Testis (tissue), 3 donors: ENCODE measurements around the gene REEP2. TPM values are rescaled to one million over a fixed set of nuclear protein-coding genes. Genes with fewer than 3 reads are reported as not detected.

ENCODE experiments used
- DNase-seq: peaks from one replicate; pipeline ENCODE4 v3.0.0-alpha.2; 2019
- H3K27ac ChIP-seq, 2 donors: fragments of 200-600 bp; sonication (generic); one replicate each; pipeline ENCODE4 v1.5.1; 2019
- H3K27me3 ChIP-seq: fragments of 200-600 bp; sonication (generic); one replicate; pipeline ENCODE4 v1.5.1; 2019
- H3K36me3 ChIP-seq: fragments of 200-600 bp; sonication (generic); one replicate; pipeline ENCODE4 v1.5.1; 2017; ENCODE audit warnings: low read depth; ENCODE audit errors: missing control alignments
- H3K4me1 ChIP-seq: fragments of 200-600 bp; sonication (generic); one replicate; pipeline ENCODE4 v1.5.1; 2019
- H3K4me3 ChIP-seq, 2 donors: fragments of 200-600 bp; sonication (generic); one replicate each; pipeline ENCODE4 v1.5.1; 2017 to 2019
- H3K9me3 ChIP-seq: fragments of 200-600 bp; sonication (generic); one replicate; pipeline ENCODE4 v1.5.1; 2017
- POLR2A ChIP-seq: fragments of 450-650 bp; IDR thresholded peaks from one replicate; pipeline ENCODE4 v1.6.1; 2017; ENCODE audit warnings: antibody characterized with exemption, mild to moderate bottlenecking, moderate library complexity
- WGBS, 2 donors: methylation state at CpG; one replicate each; pipeline ENCODE4 v1.1.5; 2018; 5-methylcytosine and 5-hydroxymethylcytosine counted together
- intact Hi-C: fragments of 100-400 bp; cut with DNase I; formaldehyde crosslinking; loops from one replicate; pipeline ENCODE4 v1.15.1; 2023; ENCODE audit warnings: low total_unique reads
- polyA plus RNA-seq: library from polyadenylated mRNA; stranded (reverse); fragments of 350-450 nt; fragmentation: Illumina TruSeq; extraction: RNeasy Lipid Tissue Mini Kit (QIAGEN cat#74804); gene quantifications from one replicate; pipeline ENCODE4 v1.2.3, GENCODE V29; 2014; ENCODE audit warnings: low read depth, low replicate concordance; ENCODE audit not compliant: insufficient read depth
- total RNA-seq, 2 donors: library from RNA; depleted of rRNA; stranded (reverse); fragments of >200 nt; gene quantifications; one replicate each; pipeline ENCODE4 v1.2.3, GENCODE V29; 2016
- TF ChIP-seq, protein P1 (sequence below), 3 experiments: fragments of 450-650 bp in 2 of 3; fragments of 200-600 bp in 1 of 3; sonication (generic) in 1 of 3; IDR thresholded peaks; one replicate each; pipeline ENCODE4 v1.5.1; 2016 to 2019; ENCODE audit warnings: antibody characterized with exemption in 3 of 3, mild to moderate bottlenecking in 2 of 3, moderate library complexity in 1 of 3

REEP2 gene
- total and polyA plus RNA-seq, 3 donors from 2014 or later, result 13.5 to 18.3 (median 15.7) TPM

GRCh38 chr5:138435943-138436342 lies 2.9 kb upstream of the REEP2 start:
- DNase-seq, result no peak
- H3K27ac ChIP-seq, result no peak overlapping the region
- intact Hi-C loops, result no loop called here
- H3K4me3 ChIP-seq, result no peak overlapping the region
- H3K9me3 ChIP-seq, result no peaks in the 10 kb centered on the region
- WGBS, 2 donors, result 83 to 86% methylated on average over 5 of the region's 5 CpGs
- H3K27me3 ChIP-seq, result no peaks in the 10 kb centered on the region
- TF ChIP-seq, protein P1, sequence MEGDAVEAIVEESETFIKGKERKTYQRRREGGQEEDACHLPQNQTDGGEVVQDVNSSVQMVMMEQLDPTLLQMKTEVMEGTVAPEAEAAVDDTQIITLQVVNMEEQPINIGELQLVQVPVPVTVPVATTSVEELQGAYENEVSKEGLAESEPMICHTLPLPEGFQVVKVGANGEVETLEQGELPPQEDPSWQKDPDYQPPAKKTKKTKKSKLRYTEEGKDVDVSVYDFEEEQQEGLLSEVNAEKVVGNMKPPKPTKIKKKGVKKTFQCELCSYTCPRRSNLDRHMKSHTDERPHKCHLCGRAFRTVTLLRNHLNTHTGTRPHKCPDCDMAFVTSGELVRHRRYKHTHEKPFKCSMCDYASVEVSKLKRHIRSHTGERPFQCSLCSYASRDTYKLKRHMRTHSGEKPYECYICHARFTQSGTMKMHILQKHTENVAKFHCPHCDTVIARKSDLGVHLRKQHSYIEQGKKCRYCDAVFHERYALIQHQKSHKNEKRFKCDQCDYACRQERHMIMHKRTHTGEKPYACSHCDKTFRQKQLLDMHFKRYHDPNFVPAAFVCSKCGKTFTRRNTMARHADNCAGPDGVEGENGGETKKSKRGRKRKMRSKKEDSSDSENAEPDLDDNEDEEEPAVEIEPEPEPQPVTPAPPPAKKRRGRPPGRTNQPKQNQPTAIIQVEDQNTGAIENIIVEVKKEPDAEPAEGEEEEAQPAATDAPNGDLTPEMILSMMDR (IDR thresholded peaks at IDR 0.05), result no peak
- TF ChIP-seq POLR2A, result no peak
- no peaks in the 10 kb centered on the region for H3K36me3 ChIP-seq
- H3K4me1 ChIP-seq, result peaks cover 12% of the 10 kb centered on the region

GRCh38 chr5:138438003-138438723 lies 694 bp upstream of the REEP2 start:
- Histone ChIP-seq H3K9me3 (no peaks in the 10 kb centered on the region), H3K27ac (no peak overlapping the region), H3K4me1 (peaks cover 12% of the 10 kb centered on the region), H3K27me3 (no peaks in the 10 kb centered on the region), H3K4me3 (peak overlapping the region in 1 of 2 donors; percentile 23), H3K36me3 (no peaks in the 10 kb centered on the region)
- intact Hi-C loops, result no loop called here
- TF ChIP-seq POLR2A, result no peak
- TF ChIP-seq, protein P1 (IDR thresholded peaks at IDR 0.05), result no peak
- DNase-seq, result no peak
- 57 to 61% methylated on average over 11 of the region's 11 CpGs for WGBS, 2 donors

DNA sequence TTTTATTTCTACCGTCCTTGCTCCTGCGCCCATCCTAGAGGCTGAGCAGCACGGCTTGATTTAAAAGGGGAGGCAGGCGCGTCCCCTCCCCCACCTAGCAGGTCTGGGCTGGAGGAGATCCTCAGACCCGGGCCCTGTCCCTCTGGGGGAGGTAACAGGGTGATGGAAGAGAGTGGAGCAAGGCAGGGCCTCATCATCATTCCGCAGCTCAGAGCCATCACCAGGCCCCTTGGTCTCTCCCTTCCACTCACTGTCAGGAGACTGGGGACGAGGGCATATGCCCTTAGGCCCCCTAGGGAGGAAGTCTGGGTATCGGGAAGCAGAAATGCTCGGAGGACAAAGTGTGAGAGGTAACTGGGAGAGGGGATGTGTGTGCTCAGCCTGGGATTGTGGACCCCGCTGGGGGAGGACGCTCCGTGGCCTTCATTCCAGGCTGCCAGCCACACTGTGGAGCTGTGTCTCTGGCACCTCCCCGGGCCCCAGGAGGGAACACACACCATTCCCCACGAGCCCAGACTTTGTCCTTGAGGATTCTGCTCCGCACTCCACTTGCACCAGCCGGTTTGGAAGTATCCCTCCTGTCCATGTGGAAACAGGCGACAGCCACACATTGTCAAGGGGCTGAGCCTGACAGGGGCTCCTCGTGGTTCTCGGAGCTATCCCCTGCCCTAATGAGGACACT lies 761 bp downstream of the REEP2 start:
- intact Hi-C loops, result no loop called here
- TF ChIP-seq POLR2A, result no peak
- TF ChIP-seq, protein P1 (IDR thresholded peaks at IDR 0.05), result no peak
- Histone ChIP-seq H3K36me3 (no peaks in the 10 kb centered on the region), H3K9me3 (no peaks in the 10 kb centered on the region), H3K27me3 (no peaks in the 10 kb centered on the region), H3K4me1 (peaks cover 12% of the 10 kb centered on the region), H3K27ac (no peak overlapping the region), H3K4me3 (peak overlapping the region; percentile 38 to 54)
- WGBS, 2 donors, result 19 to 20% methylated on average over 19 to 20 of the region's 20 CpGs
- no peak for DNase-seq

DNA sequence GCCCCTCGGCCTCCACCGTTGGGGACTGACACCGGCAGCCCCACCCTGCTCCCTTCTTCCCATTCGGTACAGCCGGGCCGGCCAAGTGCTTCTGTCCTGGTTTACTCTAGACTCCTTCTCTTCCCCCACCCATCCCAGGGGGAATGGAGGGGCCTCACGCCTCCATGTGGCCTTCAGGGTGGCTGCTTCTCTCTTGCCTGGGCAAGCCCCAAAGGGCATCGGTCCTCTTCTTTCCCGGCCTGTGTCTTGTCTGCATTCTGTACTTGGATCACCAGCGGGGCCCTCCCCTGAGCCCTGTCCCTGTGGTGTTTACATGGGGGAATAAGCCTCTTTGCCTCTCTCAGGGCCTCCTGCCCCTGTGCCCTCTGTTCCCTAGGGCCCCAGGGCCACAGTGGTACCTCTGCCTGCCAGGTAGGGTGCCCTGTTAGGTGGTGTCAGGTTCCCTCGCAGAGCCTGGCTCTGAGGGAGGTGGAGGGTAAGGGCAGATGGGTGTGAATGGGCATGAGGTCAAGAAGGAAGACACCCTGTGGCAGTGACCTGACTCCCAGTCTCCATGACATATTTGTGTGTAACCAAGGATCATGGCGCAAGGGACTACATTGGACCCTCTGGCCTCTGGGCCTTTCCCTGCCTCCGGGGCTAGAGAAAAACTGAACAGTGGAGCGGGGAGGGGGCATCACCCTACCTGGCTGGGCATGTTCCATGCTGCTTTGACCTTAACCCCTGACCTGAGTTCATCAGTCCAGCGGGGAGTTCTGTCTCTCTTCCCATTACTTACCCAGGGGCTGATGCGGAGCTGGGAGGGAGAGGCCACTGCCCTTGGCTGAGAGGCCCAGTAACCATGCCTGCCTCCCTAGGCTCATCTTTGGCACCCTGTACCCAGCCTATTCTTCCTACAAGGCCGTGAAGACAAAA lies 1.6 kb downstream of the REEP2 start:
- Histone ChIP-seq H3K36me3 (no peaks in the 10 kb centered on the region), H3K4me3 (no peak overlapping the region), H3K27me3 (no peaks in the 10 kb centered on the region), H3K27ac (no peak overlapping the region), H3K4me1 (peaks cover 12% of the 10 kb centered on the region), H3K9me3 (no peaks in the 10 kb centered on the region)
- no peak for TF ChIP-seq POLR2A
- TF ChIP-seq, protein P1 (IDR thresholded peaks at IDR 0.05), result no peak
- no peak for DNase-seq
- WGBS, 2 donors, result 49 to 61% methylated on average over 14 to 17 of the region's 17 CpGs
- intact Hi-C loops, result no loop called here
